Activated CD4-positive, alpha-beta T cell treated with anti-CD3 and anti-CD28 coated beads for 24 hours (primary cell): ENCODE measurements around the gene ADAMTS17.
"Not testable (repeated sequence)": the region's sequence is repeated elsewhere in the genome, so short reads cannot be mapped to it uniquely, and the experiment has no call there.

ENCODE experiments used
- DNase-seq, 2 donors: peaks; one replicate each; pipeline ENCODE4 v3.0.0-alpha.2; 2020; ENCODE audit warnings: low read depth in 2 of 2

Gene ADAMTS17

GRCh38 chr15:100340721-100341238, 995 bp downstream of the ADAMTS17 start:
- DNase-seq, result no peak

- DNase-seq, result no peak
Observed at GRCh38 chr15:100339999-100340398, 1.8 kb downstream of the ADAMTS17 start.

- DNase-seq, result not testable (repeated sequence)
Observed at GRCh38 chr15:100339451-100339850, 2.3 kb downstream of the ADAMTS17 start.

- no peak for DNase-seq
Observed at GRCh38 chr15:100338971-100339444, 2.8 kb downstream of the ADAMTS17 start.

- no peak for DNase-seq
Observed at GRCh38 chr15:100338247-100338646, 3.5 kb downstream of the ADAMTS17 start.

- DNase-seq, result no peak
Observed at GRCh38 chr15:100337096-100338044, 4.4 kb downstream of the ADAMTS17 start.

- DNase-seq, result no peak
Observed at GRCh38 chr15:100336061-100336460, 5.7 kb downstream of the ADAMTS17 start.

- DNase-seq, result no peak
Observed at GRCh38 chr15:100335335-100335999, 6.3 kb downstream of the ADAMTS17 start.

- no peak for DNase-seq
Observed at GRCh38 chr15:100334905-100335304, 6.9 kb downstream of the ADAMTS17 start.

GRCh38 chr15:100334456-100334855, 7.3 kb downstream of the ADAMTS17 start:
- DNase-seq, result no peak

- no peak for DNase-seq
Observed at GRCh38 chr15:100334015-100334414, 7.8 kb downstream of the ADAMTS17 start.

GRCh38 chr15:100333236-100333635, 8.5 kb downstream of the ADAMTS17 start:
- no peak for DNase-seq

GRCh38 chr15:100332721-100333120, 9.1 kb downstream of the ADAMTS17 start:
- no peak for DNase-seq

GRCh38 chr15:100332231-100332630, 9.5 kb downstream of the ADAMTS17 start:
- DNase-seq, result no peak

- DNase-seq, result no peak
Observed at GRCh38 chr15:100330629-100331215, 11.1 kb downstream of the ADAMTS17 start.

- no peak for DNase-seq
Observed at GRCh38 chr15:100330221-100330620, 11.6 kb downstream of the ADAMTS17 start.

GRCh38 chr15:100328796-100329195, 13.0 kb downstream of the ADAMTS17 start:
- DNase-seq, result no peak

- DNase-seq, result no peak
Observed at GRCh38 chr15:100318880-100319279, 22.9 kb downstream of the ADAMTS17 start.

GRCh38 chr15:100314809-100315400, 26.9 kb downstream of the ADAMTS17 start:
- DNase-seq, result no peak

GRCh38 chr15:100311833-100312476, 29.8 kb downstream of the ADAMTS17 start:
- DNase-seq, result no peak

- no peak for DNase-seq
Observed at GRCh38 chr15:100311154-100311625, 30.6 kb downstream of the ADAMTS17 start.
